Prostate gland (tissue), 2 donors: ENCODE measurements around the gene C16orf96. TPM values are rescaled to one million over a fixed set of nuclear protein-coding genes. Genes with fewer than 3 reads are reported as not detected.

Source experiments
- DNase-seq: peaks from one replicate; pipeline ENCODE4 v3.0.0-alpha.2; 2019; ENCODE audit warnings: low spot score
- H3K27ac ChIP-seq, 2 donors: fragments of 200-600 bp; sonication (generic); 2 replicates each; pipeline ENCODE4 v1.5.1; 2017 to 2019
- H3K27me3 ChIP-seq: fragments of 200-600 bp; sonication (generic); replicated peaks from 2 replicates; pipeline ENCODE4 v1.5.1; 2019; ENCODE audit not compliant: insufficient read depth
- H3K36me3 ChIP-seq, 2 donors: fragments of 200-600 bp; sonication (generic); 1 replicate in 1 of 2; 2 replicates in 1 of 2; pipeline versions ENCODE4 v1.5.1 to v1.8.1; 2017 to 2019
- H3K4me1 ChIP-seq: fragments of 200-600 bp; sonication (generic); replicated peaks from 2 replicates; pipeline ENCODE4 v1.5.1; 2019
- H3K4me3 ChIP-seq, 2 donors: fragments of 200-600 bp; sonication (generic); 2 replicates each; pipeline ENCODE4 v1.5.1; 2017 to 2019
- H3K9me3 ChIP-seq: fragments of 200-600 bp; sonication (generic); 2 replicates; pipeline ENCODE4 v1.5.1; 2017
- POLR2A ChIP-seq: fragments of 450-650 bp; IDR thresholded peaks from one replicate; pipeline ENCODE4 v1.6.1; 2016; ENCODE audit warnings: antibody characterized with exemption, mild to moderate bottlenecking
- POLR2AphosphoS5 ChIP-seq: sonication (generic); formaldehyde crosslinking; IDR thresholded peaks from one replicate; pipeline ENCODE4 v1.6.1; 2017; ENCODE audit warnings: antibody characterized with exemption
- WGBS: methylation state at CpG from one replicate; pipeline ENCODE4 v1.1.5; 2018; 5-methylcytosine and 5-hydroxymethylcytosine counted together
- intact Hi-C: fragments of 100-400 bp; cut with DNase I; formaldehyde crosslinking; loops from one replicate; pipeline ENCODE4 v1.14.2; 2022
- total RNA-seq, 2 donors: library from RNA; depleted of rRNA; stranded (reverse); fragments of >200 nt; gene quantifications; one replicate each; pipeline ENCODE4 v1.1.0, GENCODE V29; 2016
- TF ChIP-seq, protein P1 (sequence below), 4 experiments: fragments of 200-600 bp in 2 of 4; fragments of 450-650 bp in 2 of 4; sonication (generic) in 2 of 4; IDR thresholded peaks; 1 replicate in 3 of 4; 2 replicates in 1 of 4; pipeline ENCODE4 v1.5.1; 2016 to 2019; ENCODE audit warnings: antibody characterized with exemption in 4 of 4, mild to moderate bottlenecking in 2 of 4, moderate library complexity in 2 of 4

C16orf96 gene
- total RNA-seq, 2 donors from 2014 or later, result 0.27 to 3.8 TPM

DNA sequence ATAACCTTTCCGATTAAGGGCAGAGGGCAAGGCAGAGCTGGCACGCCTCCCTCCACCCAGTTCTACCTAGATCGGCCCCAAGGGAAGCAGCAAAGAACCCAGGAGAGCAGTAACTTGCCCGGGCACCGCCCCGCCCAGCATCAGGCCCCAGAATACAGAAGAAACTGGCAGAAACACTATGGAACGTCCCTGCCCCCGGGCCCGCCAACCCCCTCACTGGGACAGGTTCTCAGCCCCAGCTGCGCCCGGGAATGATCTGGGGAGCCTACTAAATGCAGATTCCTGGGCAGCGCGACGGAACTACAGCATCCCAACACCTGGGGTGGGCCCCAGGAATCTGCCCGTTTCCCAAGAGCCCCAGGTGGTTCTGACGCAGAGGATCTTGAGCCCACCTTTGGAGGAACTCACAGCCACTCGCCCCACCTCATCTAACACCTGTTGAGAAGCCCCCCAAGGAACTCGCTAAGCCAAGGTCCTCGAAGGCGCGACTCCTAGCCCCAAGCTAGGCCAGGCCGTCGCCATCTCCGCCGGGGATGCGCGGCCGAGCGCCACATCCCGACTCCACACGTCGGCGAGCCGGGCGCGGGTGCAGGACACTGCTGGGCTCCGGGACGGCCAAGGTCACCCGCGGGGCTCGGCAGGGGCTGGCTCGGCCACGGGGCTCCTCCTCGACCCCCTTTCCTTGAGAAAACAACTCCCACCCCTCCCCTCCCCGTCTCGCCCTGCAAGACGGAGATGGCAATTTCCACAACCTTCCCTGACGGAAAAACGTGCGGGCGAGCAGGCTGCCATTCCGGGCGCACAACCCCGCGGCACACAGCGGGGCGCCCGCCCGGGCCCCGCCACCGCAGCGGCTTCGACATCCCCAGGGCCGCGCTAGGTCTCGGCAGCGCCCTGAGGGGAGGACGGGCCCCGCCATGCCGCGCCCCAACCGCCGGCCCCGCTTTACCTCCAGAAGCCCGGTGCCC lies 18.5 kb upstream of the C16orf96 start:
- Histone ChIP-seq H3K27ac (peak overlapping the region; percentile 86), H3K9me3 (no peaks in the 10 kb centered on the region), H3K36me3 (no peaks in the 10 kb centered on the region), H3K4me1 (no peaks in the 10 kb centered on the region), H3K4me3 (peak overlapping the region; percentile 74 to 83), H3K27me3 (no peaks in the 10 kb centered on the region)
- peak; percentile 14 for DNase-seq
- TF ChIP-seq POLR2A, result no peak
- no peak for TF ChIP-seq POLR2AphosphoS5
- TF ChIP-seq, protein P1, sequence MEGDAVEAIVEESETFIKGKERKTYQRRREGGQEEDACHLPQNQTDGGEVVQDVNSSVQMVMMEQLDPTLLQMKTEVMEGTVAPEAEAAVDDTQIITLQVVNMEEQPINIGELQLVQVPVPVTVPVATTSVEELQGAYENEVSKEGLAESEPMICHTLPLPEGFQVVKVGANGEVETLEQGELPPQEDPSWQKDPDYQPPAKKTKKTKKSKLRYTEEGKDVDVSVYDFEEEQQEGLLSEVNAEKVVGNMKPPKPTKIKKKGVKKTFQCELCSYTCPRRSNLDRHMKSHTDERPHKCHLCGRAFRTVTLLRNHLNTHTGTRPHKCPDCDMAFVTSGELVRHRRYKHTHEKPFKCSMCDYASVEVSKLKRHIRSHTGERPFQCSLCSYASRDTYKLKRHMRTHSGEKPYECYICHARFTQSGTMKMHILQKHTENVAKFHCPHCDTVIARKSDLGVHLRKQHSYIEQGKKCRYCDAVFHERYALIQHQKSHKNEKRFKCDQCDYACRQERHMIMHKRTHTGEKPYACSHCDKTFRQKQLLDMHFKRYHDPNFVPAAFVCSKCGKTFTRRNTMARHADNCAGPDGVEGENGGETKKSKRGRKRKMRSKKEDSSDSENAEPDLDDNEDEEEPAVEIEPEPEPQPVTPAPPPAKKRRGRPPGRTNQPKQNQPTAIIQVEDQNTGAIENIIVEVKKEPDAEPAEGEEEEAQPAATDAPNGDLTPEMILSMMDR (IDR thresholded peaks at IDR 0.05), result no peak
- intact Hi-C loops, result no loop called here
- WGBS, result 7% methylated on average over 63 of the region's 75 CpGs

DNA sequence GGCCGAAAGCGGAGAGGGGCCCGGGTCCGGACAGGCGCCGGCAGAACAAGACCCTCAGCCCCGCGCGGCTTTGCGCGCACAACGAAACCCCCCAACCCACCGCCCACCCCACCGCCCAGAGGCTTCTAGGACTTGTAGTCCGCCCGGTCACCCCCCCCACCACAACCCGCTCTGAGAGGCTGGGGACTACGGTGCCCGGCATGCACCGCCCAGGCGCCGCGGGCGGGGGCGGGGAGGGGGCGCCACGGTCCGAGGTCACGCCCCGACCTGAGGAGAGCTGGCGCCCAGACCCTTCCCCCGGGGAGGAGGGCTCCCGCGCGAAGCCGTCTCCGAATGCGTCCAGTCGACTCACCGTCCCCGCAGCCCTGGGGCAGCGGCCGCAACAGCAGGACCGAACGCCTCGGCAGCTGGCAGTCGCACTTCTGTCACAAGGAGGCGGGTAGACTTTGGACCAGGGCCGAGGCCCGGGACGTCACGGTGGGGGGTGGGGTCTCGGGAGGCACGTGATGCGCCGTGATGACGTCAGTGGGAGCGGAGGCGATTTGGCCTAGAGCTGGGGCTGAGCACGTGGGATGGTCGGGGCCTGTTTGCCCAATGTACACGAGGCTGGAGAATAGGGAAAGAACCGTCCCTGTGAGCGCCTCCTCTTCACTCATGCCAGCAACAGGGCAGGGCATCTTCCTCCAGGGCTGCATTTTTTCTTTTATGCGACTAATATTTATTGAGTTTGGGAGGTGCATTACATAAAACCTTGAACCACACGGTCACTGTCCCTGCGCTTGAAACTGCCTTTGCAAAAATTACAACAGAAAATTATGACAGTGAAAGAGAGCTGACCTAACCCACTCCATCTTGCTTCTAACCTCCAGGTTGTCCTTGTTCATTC lies 17.5 kb upstream of the C16orf96 start, which contains the start of gene CDIP1:
Gene CDIP1 (minus strand): TSS at position 424 of the 886 bp plus-strand sequence. CDS start 24,643 bp downstream, outside the sequence.
- intact Hi-C loops, result no loop called here
- 7% methylated on average over 26 of the region's 67 CpGs for WGBS
- Histone ChIP-seq H3K36me3 (no peaks in the 10 kb centered on the region), H3K27ac (peak within 1 kb of the TSS; percentile 86), H3K4me3 (peak within 1 kb of the TSS; percentile 74 to 83), H3K4me1 (no peaks in the 10 kb centered on the region), H3K9me3 (no peaks in the 10 kb centered on the region), H3K27me3 (no peaks in the 10 kb centered on the region)
- DNase-seq, result peak; percentile 96
- TF ChIP-seq POLR2A (peak; percentile 94), POLR2AphosphoS5 (peak; percentile 96)
- TF ChIP-seq, protein P1 (IDR thresholded peaks at IDR 0.05), result peak in 3 of 4 experiments; percentile 20 to 48 (median 46)

DNA sequence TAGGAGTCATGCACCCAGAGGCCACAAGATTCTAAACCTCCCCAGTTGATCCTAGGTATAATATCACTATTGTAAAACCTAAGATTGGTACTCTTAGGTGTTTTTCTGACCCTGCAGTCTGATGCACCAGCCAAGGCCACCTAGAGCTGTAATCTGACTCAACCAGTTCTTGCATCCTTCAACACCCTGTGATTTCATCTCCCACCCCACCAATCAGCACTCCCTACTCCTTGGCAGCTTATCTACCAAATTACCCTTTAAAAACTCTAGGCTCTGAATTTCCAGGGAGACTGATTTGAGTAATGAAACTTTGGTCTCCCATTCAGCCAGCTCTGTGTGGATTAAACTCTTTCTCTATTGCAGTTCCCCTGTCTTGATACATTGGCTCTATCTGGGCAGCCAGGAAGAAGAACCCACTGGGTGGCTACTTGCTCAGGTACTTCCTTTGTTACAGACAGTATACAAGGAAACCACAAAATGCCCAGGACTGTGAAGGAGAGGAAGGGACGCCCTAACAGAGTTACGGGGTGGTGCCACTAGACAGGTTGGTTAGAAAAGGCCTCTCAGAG lies 16.3 kb upstream of the C16orf96 start:
- Histone ChIP-seq H3K4me3 (no peak overlapping the region), H3K27ac (no peak overlapping the region), H3K4me1 (no peaks in the 10 kb centered on the region), H3K9me3 (no peaks in the 10 kb centered on the region), H3K27me3 (no peaks in the 10 kb centered on the region), H3K36me3 (no peaks in the 10 kb centered on the region)
- 94% methylated on average over 2 of the region's 2 CpGs for WGBS
- TF ChIP-seq POLR2AphosphoS5 (no peak), POLR2A (no peak)
- TF ChIP-seq, protein P1 (IDR thresholded peaks at IDR 0.05), result no peak
- no peak for DNase-seq
- intact Hi-C loops, result no loop called here

DNA sequence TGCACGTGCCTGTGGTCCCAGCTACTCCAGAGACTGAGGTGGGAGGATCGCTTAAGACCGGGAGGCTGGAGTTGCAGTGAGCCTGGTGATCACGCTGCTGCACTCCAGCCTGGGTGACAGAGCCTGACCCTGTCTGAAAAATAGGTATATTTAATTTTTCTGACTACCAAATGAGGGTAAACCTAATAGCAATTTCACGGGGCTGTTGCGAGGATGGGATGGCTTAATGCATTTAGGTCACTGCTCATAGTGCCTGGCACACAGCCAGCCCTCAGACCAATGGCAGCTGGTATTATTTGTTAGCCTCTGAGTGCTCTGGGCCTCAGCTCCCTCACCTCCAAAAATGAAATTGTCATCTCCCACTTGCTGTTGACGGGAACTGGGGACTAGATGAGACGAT lies 11.7 kb upstream of the C16orf96 start:
- WGBS, result 82% methylated on average over 8 of the region's 8 CpGs
- Histone ChIP-seq H3K36me3 (no peaks in the 10 kb centered on the region), H3K27ac (no peak overlapping the region), H3K9me3 (no peaks in the 10 kb centered on the region), H3K4me3 (no peak overlapping the region), H3K27me3 (no peaks in the 10 kb centered on the region), H3K4me1 (no peaks in the 10 kb centered on the region)
- TF ChIP-seq POLR2A (no peak), POLR2AphosphoS5 (no peak)
- TF ChIP-seq, protein P1 (IDR thresholded peaks at IDR 0.05), result no peak
- DNase-seq, result no peak
- intact Hi-C loops, result no loop called here
